ENCODE data around the gene ZNF148.
A peak's percentile ranks its signal among the peaks of the same experiment; 100 is the strongest.
"Not testable (repeated sequence)": the region's sequence is repeated elsewhere in the genome, so short reads cannot be mapped to it uniquely, and the experiment has no call there.

The ZNF148 gene

DNA sequence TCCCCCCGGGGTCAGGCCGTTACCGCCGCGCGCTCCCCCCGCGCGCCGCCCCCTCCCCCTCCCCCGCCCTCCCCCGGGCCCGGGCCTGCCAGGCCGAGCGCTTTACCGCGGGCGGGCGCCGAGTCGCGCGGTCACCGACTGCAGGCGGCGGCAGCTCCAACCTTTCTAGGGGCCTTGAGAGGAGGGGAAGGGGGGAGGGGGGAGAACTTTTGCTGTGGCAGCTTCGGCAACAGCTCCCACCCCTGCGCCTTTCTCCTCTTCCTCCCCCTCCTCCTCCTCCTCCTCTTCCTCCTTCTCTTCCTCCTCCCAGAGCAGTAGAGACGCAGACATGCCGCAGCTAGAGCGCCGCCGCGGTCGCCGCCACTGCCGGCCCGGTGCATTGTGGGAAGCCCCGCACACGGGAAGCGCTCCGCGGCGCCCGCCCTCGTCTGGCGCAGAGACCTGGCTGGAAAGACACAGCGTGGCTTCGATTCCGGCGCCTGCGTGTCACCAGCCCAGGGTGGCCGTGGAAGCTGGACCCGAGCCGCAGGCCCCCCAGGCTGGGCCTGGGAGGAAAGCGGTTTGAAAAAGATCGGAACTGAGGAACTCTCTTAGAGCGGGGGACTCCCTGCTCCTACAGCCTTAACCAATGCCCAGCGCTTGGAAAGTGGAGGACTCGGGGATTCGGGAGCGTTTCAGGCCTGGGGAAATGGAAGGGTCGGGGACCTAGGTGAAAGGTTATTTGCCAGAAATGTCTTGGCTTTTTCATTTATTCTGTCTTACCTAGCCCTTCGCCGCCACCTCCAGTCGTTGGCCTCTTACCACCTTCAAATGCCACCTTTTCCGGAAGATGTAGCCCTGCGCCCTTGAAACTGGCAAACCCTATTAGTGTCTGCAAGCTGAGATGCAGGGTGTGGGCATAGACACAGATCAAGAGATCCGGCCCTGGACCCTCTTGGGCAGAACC lies at the start of gene ZNF148:
TSS of gene ZNF148 (minus strand) at position 330 of the 946 bp plus-strand sequence. CDS start 61,685 bp downstream, outside the sequence.
- DNase-seq (ENCODE audit: low read depth in 2 of 2), result peak; percentile 82 to 86

DNA sequence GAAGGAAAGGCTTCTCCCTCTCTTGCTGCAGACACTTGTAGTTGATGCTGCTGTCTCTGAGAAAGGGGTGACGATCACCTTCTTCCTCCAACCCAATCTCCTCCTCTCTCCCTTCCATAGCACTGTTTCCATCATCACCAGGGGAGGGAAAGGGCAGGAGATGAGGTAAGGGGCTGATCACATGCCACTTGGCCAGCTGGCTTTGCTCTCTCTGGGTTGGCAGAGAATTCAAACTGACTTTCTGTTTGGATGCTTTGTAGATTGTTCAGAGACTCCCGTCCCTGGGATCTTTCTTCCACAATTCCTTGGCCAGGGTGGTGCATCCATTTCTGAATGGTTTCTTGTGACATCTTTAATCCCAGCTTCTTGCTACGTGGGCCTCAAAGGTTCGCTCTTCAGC lies 43.2 kb upstream of the ZNF148 start:
- no peak for DNase-seq (ENCODE audit: low read depth in 2 of 2)

GRCh38 chr3:125416235-125416634 lies 41.1 kb upstream of the ZNF148 start:
- DNase-seq (ENCODE audit: low read depth in 2 of 2), result no peak

- no peak for DNase-seq (ENCODE audit: low read depth in 2 of 2)
These were observed 39.5 kb upstream of the ZNF148 start for GRCh38 chr3:125414669-125415068.

GRCh38 chr3:125410922-125411321 lies 35.8 kb upstream of the ZNF148 start:
- DNase-seq (ENCODE audit: low read depth in 2 of 2), result no peak

- no peak for DNase-seq (ENCODE audit: low read depth in 2 of 2)
These were observed 30.9 kb upstream of the ZNF148 start for GRCh38 chr3:125406070-125406469.

- not testable (repeated sequence) for DNase-seq (ENCODE audit: low read depth in 2 of 2)
These were observed 30.4 kb upstream of the ZNF148 start for GRCh38 chr3:125405515-125405914.

- no peak for DNase-seq (ENCODE audit: low read depth in 2 of 2)
These were observed 28.7 kb upstream of the ZNF148 start for GRCh38 chr3:125403789-125404188.

GRCh38 chr3:125402639-125403038 lies 27.5 kb upstream of the ZNF148 start:
- DNase-seq (ENCODE audit: low read depth in 2 of 2), result no peak

DNA sequence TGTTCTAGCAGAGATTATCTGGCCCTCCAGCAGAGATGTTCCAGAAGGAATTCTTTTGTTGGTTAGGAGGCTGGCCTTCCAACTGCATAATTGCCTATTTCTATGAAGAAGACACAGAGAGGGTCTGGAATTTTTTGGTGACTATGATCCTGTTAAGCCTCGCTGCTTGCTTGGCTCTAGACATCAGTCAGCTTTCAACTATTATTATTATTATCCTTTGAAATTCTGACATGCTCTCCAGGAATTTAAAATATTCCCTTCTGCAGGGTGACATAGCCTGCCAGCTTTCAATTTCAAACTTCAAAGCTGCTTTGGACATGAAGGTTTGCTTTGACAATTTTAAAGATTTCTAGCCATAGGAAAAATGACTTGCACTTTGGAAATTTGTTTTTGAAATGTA lies 26.3 kb upstream of the ZNF148 start:
- DNase-seq (ENCODE audit: low read depth in 2 of 2), result no peak

DNA sequence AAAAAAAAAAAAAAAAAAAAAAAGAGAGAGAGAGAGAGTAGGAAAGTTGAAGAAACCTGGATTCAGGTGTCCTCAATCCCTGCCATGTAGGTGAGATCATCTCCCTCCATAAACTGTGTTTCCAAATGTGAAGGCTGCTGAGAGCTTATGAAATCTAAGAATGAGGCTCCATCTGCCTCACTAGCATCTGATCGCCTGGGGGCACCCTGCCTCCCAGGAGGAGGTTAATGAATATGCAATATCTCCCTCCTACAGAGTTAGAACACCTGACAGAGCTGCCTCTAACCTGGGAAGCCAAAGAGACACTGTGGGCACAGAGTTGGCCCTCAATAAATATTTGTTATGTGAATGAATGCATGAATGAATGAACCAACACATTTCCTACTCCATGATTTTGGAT lies 23.8 kb upstream of the ZNF148 start:
- no peak for DNase-seq (ENCODE audit: low read depth in 2 of 2)

- no peak for DNase-seq (ENCODE audit: low read depth in 2 of 2)
These were observed 20.0 kb upstream of the ZNF148 start for GRCh38 chr3:125395091-125395490.

DNA sequence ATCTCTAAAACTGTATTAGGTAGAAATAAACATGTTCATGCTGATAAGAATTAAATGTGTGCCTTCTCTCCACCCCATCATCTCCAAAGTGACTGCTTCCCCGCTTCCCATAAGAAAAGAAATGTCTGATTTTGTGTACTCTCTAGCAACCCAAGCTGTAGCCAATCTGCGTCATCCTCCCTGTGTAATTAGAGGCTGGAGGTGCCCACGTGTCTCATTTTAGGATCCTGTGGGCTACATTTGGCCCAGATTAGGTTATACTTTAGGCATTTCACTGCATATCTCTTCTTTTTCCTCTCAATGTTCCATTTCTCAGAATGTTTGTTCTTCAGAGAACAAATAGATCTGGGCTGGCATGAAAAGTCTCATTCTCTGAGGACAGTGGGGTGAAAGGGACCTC lies 19.3 kb upstream of the ZNF148 start:
- DNase-seq (ENCODE audit: low read depth in 2 of 2), result no peak

DNA sequence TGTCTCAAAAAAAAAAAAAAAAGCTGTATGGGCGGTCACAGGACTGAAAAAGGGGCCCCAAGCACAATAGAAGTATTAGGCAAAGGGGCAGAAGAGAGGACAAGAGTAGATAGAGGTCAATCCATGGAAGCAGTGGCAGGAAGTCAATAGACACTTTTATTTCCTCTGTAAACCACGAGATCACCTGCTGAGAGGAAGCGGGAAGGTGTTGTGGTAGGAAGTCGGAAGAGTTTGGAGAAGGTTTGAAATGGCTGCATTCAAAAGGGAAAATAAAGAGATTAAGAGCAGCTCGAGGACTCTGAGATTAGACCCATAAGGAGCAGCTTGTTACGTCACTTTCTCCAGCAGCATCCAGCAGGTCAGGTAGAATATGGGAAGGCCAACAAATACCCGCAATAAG lies 14.2 kb upstream of the ZNF148 start:
- DNase-seq (ENCODE audit: low read depth in 2 of 2), result no peak

GRCh38 chr3:125388369-125388768 lies 13.2 kb upstream of the ZNF148 start:
- not testable (repeated sequence) for DNase-seq (ENCODE audit: low read depth in 2 of 2)

DNA sequence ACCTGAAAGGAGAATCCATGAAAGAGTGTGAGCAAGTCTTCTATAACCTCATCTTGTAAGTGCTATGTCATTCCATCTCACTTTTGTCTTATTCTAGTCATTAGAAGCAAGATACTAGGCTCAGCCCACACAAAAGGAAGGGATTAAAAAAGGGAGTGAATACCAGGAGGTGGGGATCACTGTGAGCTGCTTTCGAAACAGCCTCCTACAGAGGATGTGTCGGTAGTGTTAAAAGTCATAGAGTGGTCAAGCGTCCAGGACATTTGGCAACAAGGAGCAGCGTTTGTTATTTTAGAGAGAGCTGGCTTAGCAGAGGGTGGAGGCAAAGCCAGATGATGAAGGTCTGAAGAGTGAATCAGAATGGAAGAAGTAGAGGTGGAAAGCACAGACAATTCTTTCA lies 11.7 kb upstream of the ZNF148 start:
- no peak for DNase-seq (ENCODE audit: low read depth in 2 of 2)

- DNase-seq (ENCODE audit: low read depth in 2 of 2), result no peak
These were observed 8.6 kb upstream of the ZNF148 start for GRCh38 chr3:125383744-125384143.

- DNase-seq (ENCODE audit: low read depth in 2 of 2), result no peak
These were observed 7.2 kb upstream of the ZNF148 start for GRCh38 chr3:125382298-125382697.

DNA sequence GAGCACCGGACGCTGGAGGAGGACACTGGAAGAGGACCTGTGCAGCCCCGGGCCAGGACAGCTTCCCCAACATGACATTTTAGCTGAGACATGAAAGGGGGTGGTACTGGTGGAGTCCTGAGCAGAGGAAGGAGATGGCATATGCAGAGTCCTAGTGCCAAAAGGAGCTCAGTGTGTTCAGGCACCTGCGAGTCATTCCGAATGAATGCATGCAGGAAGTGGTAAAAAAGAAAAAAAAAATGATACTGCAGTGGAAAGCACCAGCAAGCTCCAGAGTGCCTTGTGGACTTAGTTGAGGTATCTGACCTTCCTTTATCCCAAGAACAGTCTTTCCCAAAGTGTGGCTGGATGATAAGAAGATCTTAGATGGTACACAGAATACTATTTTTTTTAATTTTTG lies 6.6 kb upstream of the ZNF148 start:
- no peak for DNase-seq (ENCODE audit: low read depth in 2 of 2)

DNA sequence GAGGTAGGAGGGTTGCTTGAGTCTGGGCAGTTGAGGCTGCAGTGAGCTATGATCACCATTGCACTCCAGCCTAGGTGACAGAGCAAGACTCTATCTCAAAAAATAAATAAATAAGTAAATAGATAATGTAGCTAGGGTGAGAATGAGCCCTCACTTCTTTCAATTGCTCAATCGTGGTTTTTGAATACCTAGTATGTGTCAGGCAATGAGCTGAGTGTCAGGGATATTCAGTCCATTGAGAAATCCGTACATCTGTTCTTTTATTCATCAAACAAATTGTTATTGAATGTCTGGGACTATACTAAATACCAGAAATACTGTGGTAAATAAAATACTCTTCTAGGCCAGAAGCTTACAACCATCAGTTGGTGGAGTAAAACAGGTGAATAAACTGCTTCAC lies 6.2 kb upstream of the ZNF148 start:
- DNase-seq (ENCODE audit: low read depth in 2 of 2), result no peak

- DNase-seq (ENCODE audit: low read depth in 2 of 2), result no peak
These were observed 4.4 kb upstream of the ZNF148 start for GRCh38 chr3:125379483-125379882.

- no peak for DNase-seq (ENCODE audit: low read depth in 2 of 2)
These were observed 3.6 kb upstream of the ZNF148 start for GRCh38 chr3:125378762-125379161.

- DNase-seq (ENCODE audit: low read depth in 2 of 2), result no peak
These were observed 990 bp upstream of the ZNF148 start for GRCh38 chr3:125375950-125376679.

Data from stimulated activated CD4-positive, alpha-beta T cell treated with anti-CD3 and anti-CD28 coated beads, Interleukin-4, amount 100 ng/mL, for 48 hours (primary cell).